ENCODE results near the gene S100A2. TPM values are rescaled to one million over a fixed set of nuclear protein-coding genes. Genes with fewer than 3 reads are reported as not detected.

Gene S100A2
- total and polyA plus RNA-seq, 2 donors (not counting 1 experiment from before 2014, with no cell fraction given), result 0.19 TPM; not detected in 1

- CTCF ChIA-PET, result interaction anchor here (0.8 to 11.1 kb wide), 3 partner anchors 8 to 57 kb away, joined by 3 to 227 read pairs (median 3); no protein-coding TSS in a partner anchor
- TF ChIP-seq EZH2 (IDR thresholded peaks at IDR 0.05; ENCODE audit: borderline replicate concordance, insufficient read depth, low read depth, low read length, poor library complexity, severe bottlenecking) (no peak), CTCF (IDR thresholded peaks at IDR 0.05) (no peak)
- H3K4me2 ChIP-seq (replicated peaks; ENCODE audit: low read depth, low read length, poor library complexity, severe bottlenecking), result no peak overlapping the region
- no peaks in the 10 kb centered on the region for H4K20me1 ChIP-seq (ENCODE audit: control insufficient read depth, insufficient read depth, low read length, poor library complexity, severe bottlenecking)
- no peak overlapping the region for H3K4me3 ChIP-seq (ENCODE audit: control extremely low read depth in 1 of 5, extremely low read depth in 1 of 5, insufficient read depth in 1 of 5, low read depth in 2 of 5, low read length in 4 of 5)
- WGBS (ENCODE audit: insufficient coverage), result 93% methylated on average over 7 of the region's 7 CpGs
- POLR2A ChIA-PET, result interaction anchor here (0.6 kb wide), 1 partner anchor 12 kb away, joined by 6 read pairs; no protein-coding TSS in a partner anchor
- H3K27me3 ChIP-seq (replicated peaks in 1 of 4; ENCODE audit: control extremely low read depth in 1 of 4, control insufficient read depth in 3 of 4, insufficient read depth in 4 of 4, low read length in 3 of 4), result no peaks in the 10 kb centered on the region
- no peaks in the 10 kb centered on the region for H3K9me3 Mint-ChIP-seq (ENCODE audit: insufficient read depth)
- no peaks in the 10 kb centered on the region for H3K36me3 ChIP-seq (replicated peaks in 1 of 2; ENCODE audit: control extremely low read depth in 1 of 2, control insufficient read depth in 1 of 2, extremely low read depth in 1 of 2, insufficient read depth in 2 of 2, low read length in 1 of 2)
- peaks cover 7% of the 10 kb centered on the region for H3K27me3 Mint-ChIP-seq
- H3K9ac ChIP-seq (ENCODE audit: low read length), result no peak overlapping the region
- H3K4me1 Mint-ChIP-seq, result no peaks in the 10 kb centered on the region
- no peak overlapping the region for H3K27ac ChIP-seq (ENCODE audit: low read length in 2 of 2)
- no peak overlapping the region for H3K4me3 Mint-ChIP-seq
- no peaks in the 10 kb centered on the region for H3K9me3 ChIP-seq (ENCODE audit: control extremely low read depth in 1 of 3, control insufficient read depth in 2 of 3, insufficient read depth in 1 of 3, low read length in 2 of 3)
- DNase-seq, result no peak
- no peaks in the 10 kb centered on the region for H3K4me1 ChIP-seq (ENCODE audit: control insufficient read depth in 2 of 2, insufficient read depth in 2 of 2, low read length in 2 of 2)
- no peak overlapping the region for H2AFZ ChIP-seq (ENCODE audit: insufficient read depth, low read depth, low read length, poor library complexity, severe bottlenecking)
- intact Hi-C loops (cut with micrococcal nuclease), result loop anchor here (5.0 kb wide), 2 partner anchors 164 to 759 kb away; partner anchors contain the start of genes HAX1 and NPR1
- no peaks in the 10 kb centered on the region for H3K79me2 ChIP-seq (ENCODE audit: control insufficient read depth, insufficient read depth, low read length)
- no peak overlapping the region for H3K27ac Mint-ChIP-seq
- ATAC-seq (ENCODE audit: low read depth), result no peak
Measured at GRCh38 chr1:153513666-153514065, 52.0 kb downstream of the S100A2 start.

GRCh38 chr1:153513023-153513422 is 52.6 kb downstream of the S100A2 start:
- WGBS (ENCODE audit: insufficient coverage), result 75% methylated on average over 1 of the region's 3 CpGs
- no peak for TF ChIP-seq CTCF (IDR thresholded peaks at IDR 0.05)
- TF ChIP-seq EZH2 (IDR thresholded peaks at IDR 0.05; ENCODE audit: borderline replicate concordance, insufficient read depth, low read depth, low read length, poor library complexity, severe bottlenecking), result no peak

More at GRCh38 chr1:153513023-153513422, 52.6 kb downstream of the S100A2 start:
- Mint-ChIP-seq H3K4me1 (no peaks in the 10 kb centered on the region), H3K27me3 (peaks cover 7% of the 10 kb centered on the region), H3K4me3 (no peak overlapping the region), H3K27ac (no peak overlapping the region), H3K9me3 (ENCODE audit: insufficient read depth) (no peaks in the 10 kb centered on the region)
- no peak overlapping the region for H3K4me3 ChIP-seq (ENCODE audit: control extremely low read depth in 1 of 5, extremely low read depth in 1 of 5, insufficient read depth in 1 of 5, low read depth in 2 of 5, low read length in 4 of 5)
- H3K9ac ChIP-seq (ENCODE audit: low read length), result no peak overlapping the region
- H3K27ac ChIP-seq (ENCODE audit: low read length in 2 of 2), result no peak overlapping the region
- ChIA-PET POLR2A (no interaction called here), CTCF (interaction anchor here (0.8 to 11.1 kb wide), 4 partner anchors 8 to 57 kb away, joined by 3 to 227 read pairs (median 20); partner anchors contain the start of gene S100A2)
- no peaks in the 10 kb centered on the region for H3K79me2 ChIP-seq (ENCODE audit: control insufficient read depth, insufficient read depth, low read length)
- no peak overlapping the region for H2AFZ ChIP-seq (ENCODE audit: insufficient read depth, low read depth, low read length, poor library complexity, severe bottlenecking)
- no peaks in the 10 kb centered on the region for H3K36me3 ChIP-seq (replicated peaks in 1 of 2; ENCODE audit: control extremely low read depth in 1 of 2, control insufficient read depth in 1 of 2, extremely low read depth in 1 of 2, insufficient read depth in 2 of 2, low read length in 1 of 2)
- H3K9me3 ChIP-seq (ENCODE audit: control extremely low read depth in 1 of 3, control insufficient read depth in 2 of 3, insufficient read depth in 1 of 3, low read length in 2 of 3), result no peaks in the 10 kb centered on the region
- H4K20me1 ChIP-seq (ENCODE audit: control insufficient read depth, insufficient read depth, low read length, poor library complexity, severe bottlenecking), result no peaks in the 10 kb centered on the region
- H3K4me2 ChIP-seq (replicated peaks; ENCODE audit: low read depth, low read length, poor library complexity, severe bottlenecking), result no peak overlapping the region
- intact Hi-C loops (cut with micrococcal nuclease), result loop anchor here (5.0 kb wide), 2 partner anchors 164 to 759 kb away; partner anchors contain the start of genes HAX1 and NPR1
- DNase-seq (no peak), ATAC-seq (ENCODE audit: low read depth) (no peak)
- no peaks in the 10 kb centered on the region for H3K4me1 ChIP-seq (ENCODE audit: control insufficient read depth in 2 of 2, insufficient read depth in 2 of 2, low read length in 2 of 2)
- H3K27me3 ChIP-seq (replicated peaks in 1 of 4; ENCODE audit: control extremely low read depth in 1 of 4, control insufficient read depth in 3 of 4, insufficient read depth in 4 of 4, low read length in 3 of 4), result no peaks in the 10 kb centered on the region
